ENCODE results near the gene TJP2.

The TJP2 gene

GRCh38 chr9:69192214-69192613 lies 18.1 kb downstream of the TJP2 start (continued):
- TF ChIP-seq, protein P1, sequence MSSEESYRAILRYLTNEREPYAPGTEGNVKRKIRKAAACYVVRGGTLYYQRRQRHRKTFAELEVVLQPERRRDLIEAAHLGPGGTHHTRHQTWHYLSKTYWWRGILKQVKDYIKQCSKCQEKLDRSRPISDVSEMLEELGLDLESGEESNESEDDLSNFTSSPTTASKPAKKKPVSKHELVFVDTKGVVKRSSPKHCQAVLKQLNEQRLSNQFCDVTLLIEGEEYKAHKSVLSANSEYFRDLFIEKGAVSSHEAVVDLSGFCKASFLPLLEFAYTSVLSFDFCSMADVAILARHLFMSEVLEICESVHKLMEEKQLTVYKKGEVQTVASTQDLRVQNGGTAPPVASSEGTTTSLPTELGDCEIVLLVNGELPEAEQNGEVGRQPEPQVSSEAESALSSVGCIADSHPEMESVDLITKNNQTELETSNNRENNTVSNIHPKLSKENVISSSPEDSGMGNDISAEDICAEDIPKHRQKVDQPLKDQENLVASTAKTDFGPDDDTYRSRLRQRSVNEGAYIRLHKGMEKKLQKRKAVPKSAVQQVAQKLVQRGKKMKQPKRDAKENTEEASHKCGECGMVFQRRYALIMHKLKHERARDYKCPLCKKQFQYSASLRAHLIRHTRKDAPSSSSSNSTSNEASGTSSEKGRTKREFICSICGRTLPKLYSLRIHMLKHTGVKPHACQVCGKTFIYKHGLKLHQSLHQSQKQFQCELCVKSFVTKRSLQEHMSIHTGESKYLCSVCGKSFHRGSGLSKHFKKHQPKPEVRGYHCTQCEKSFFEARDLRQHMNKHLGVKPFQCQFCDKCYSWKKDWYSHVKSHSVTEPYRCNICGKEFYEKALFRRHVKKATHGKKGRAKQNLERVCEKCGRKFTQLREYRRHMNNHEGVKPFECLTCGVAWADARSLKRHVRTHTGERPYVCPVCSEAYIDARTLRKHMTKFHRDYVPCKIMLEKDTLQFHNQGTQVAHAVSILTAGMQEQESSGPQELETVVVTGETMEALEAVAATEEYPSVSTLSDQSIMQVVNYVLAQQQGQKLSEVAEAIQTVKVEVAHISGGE (tag by site-specific recombination; conservative IDR thresholded peaks at IDR 0.05; ENCODE audit: low read depth) = no peak
- no peak for TF ChIP-seq ZNF37A (tag by site-specific recombination; IDR thresholded peaks at IDR 0.05)

DNA sequence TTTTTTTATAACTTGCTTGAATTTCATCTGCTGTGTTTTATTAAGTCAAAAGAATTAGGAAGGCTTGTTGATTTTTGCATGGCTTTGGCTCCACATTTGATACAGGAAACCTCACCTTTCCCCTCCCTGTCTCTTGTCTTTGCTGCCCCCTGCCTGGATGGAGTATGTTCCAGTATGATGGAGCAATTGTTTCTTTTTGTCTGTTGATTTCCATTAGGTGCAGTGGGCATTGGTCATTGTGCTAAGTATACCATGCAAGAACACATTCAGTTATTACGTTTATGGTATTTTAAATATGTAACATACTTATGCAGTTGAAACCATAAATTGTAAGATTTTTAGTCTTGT lies 19.6 kb downstream of the TJP2 start:
- POLR2A ChIA-PET = interaction anchor here (0.9 to 1.5 kb wide), 2 partner anchors 18 to 158 kb away, joined by 3 to 4 read pairs; partner anchors contain the start of gene FXN
- no peaks in the 10 kb centered on the region for H3K4me1 ChIP-seq (ENCODE audit: control insufficient read depth, insufficient read depth, low read length)

More for the DNA sequence above, 19.6 kb downstream of the TJP2 start:
- TF ChIP-seq ZNF354C (tag by site-specific recombination; IDR thresholded peaks at IDR 0.05; ENCODE audit: borderline replicate concordance, low read depth) (no peak), TCF7L2 (IDR thresholded peaks at IDR 0.05; ENCODE audit: borderline replicate concordance, low read depth, low read length) (no peak), ZNF146 (tag by site-specific recombination; IDR thresholded peaks at IDR 0.05) (no peak), ZBTB49 (tag by site-specific recombination; IDR thresholded peaks at IDR 0.05; ENCODE audit: low read depth) (no peak), ZNF223 (tag by site-specific recombination; IDR thresholded peaks at IDR 0.05) (no peak), ZNF37A (tag by site-specific recombination; IDR thresholded peaks at IDR 0.05) (no peak), PRDM1 (tag by site-specific recombination; IDR thresholded peaks at IDR 0.05) (no peak), ZNF830 (tag by site-specific recombination; IDR thresholded peaks at IDR 0.05; ENCODE audit: low read depth) (no peak), ZNF449 (tag by site-specific recombination; IDR thresholded peaks at IDR 0.05) (no peak), ZNF26 (tag by site-specific recombination; IDR thresholded peaks at IDR 0.05) (no peak), TRIM28 (IDR thresholded peaks at IDR 0.05; ENCODE audit: borderline replicate concordance, low read length) (no peak), ZNF776 (tag by site-specific recombination; IDR thresholded peaks at IDR 0.05; ENCODE audit: borderline replicate concordance) (no peak), ZNF248 (tag by site-specific recombination; IDR thresholded peaks at IDR 0.05) (no peak), ZNF221 (tag by site-specific recombination; IDR thresholded peaks at IDR 0.05; ENCODE audit: borderline replicate concordance) (no peak), ZNF174 (tag by site-specific recombination; IDR thresholded peaks at IDR 0.05) (no peak), REPIN1 (tag by site-specific recombination; IDR thresholded peaks at IDR 0.05; ENCODE audit: low read depth) (no peak), ZFP69B (tag by site-specific recombination; IDR thresholded peaks at IDR 0.05) (no peak), KLF9 (tag by site-specific recombination; IDR thresholded peaks at IDR 0.05; ENCODE audit: low read depth) (no peak)
- Histone ChIP-seq H3K27ac (ENCODE audit: extremely low read depth, low read depth, low read length) (no peak overlapping the region), H3K4me3 (ENCODE audit: low read depth, low read length) (no peak overlapping the region), H3K36me3 (ENCODE audit: control insufficient read depth in 2 of 2, insufficient read depth in 1 of 2, low read length in 2 of 2) (no peaks in the 10 kb centered on the region), H3K9me3 (ENCODE audit: control insufficient read depth, insufficient read depth, low read depth, low read length) (no peaks in the 10 kb centered on the region)
- CTCF ChIA-PET = interaction anchor here (0.7 to 11.7 kb wide), 30 partner anchors 8 to 1036 kb away, joined by 3 to 209 read pairs (median 4); partner anchors contain the start of gene FXN
